ENCODE results near the gene SYNE1. TPM values are rescaled to one million over a fixed set of nuclear protein-coding genes. Genes with fewer than 3 reads are reported as not detected.

Gene SYNE1
- total RNA-seq, 4 donors from 2014 or later, result 78.9 to 352 (median 113) TPM

DNA sequence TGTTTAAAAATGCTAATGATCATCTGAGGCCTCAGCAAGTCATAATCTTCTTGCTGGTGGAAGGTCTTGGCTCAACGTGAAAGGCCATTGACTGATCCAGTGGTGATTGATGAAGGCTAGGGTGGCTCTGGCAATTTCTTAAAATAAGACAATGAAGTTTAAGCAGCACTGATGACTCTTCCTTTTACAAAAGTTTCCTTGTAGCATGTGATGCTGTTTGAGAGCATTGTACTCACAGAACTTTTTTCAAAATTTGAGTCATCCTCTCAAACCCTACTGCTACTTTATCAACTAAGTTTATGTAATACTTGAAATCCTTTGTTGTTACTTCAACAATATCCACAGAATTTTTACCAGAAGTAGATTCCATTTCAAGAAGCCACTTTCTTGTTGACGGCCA, 447.4 kb downstream of the SYNE1 start:
- TF ChIP-seq, protein P1, sequence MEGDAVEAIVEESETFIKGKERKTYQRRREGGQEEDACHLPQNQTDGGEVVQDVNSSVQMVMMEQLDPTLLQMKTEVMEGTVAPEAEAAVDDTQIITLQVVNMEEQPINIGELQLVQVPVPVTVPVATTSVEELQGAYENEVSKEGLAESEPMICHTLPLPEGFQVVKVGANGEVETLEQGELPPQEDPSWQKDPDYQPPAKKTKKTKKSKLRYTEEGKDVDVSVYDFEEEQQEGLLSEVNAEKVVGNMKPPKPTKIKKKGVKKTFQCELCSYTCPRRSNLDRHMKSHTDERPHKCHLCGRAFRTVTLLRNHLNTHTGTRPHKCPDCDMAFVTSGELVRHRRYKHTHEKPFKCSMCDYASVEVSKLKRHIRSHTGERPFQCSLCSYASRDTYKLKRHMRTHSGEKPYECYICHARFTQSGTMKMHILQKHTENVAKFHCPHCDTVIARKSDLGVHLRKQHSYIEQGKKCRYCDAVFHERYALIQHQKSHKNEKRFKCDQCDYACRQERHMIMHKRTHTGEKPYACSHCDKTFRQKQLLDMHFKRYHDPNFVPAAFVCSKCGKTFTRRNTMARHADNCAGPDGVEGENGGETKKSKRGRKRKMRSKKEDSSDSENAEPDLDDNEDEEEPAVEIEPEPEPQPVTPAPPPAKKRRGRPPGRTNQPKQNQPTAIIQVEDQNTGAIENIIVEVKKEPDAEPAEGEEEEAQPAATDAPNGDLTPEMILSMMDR (IDR thresholded peaks at IDR 0.05), result no peak
- no peak for ATAC-seq (ENCODE audit: low FRiP score)
- DNase-seq (ENCODE audit: low spot score), result no peak

DNA sequence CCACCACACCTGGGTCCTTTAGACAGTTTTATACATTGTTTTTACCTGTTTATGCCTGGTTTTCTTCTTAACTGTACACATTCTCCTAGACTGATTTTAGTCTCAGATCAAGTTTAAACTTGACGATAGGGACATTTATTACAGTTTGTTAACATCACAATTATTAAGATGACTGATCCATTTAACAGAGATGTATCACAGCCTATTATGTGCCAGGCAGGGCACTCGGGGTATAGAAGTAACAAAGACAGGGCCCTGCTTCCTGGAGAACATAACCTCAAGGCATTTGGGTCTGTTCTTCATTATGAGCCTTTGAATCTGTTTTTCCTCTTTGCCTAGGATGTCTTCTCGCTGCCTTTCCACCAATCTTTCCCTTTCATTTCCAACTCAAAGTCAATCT, 449.2 kb downstream of the SYNE1 start:
- TF ChIP-seq, protein P1 (IDR thresholded peaks at IDR 0.05), result no peak
- DNase-seq (ENCODE audit: low spot score) (no peak), ATAC-seq (ENCODE audit: low FRiP score) (no peak)

DNA sequence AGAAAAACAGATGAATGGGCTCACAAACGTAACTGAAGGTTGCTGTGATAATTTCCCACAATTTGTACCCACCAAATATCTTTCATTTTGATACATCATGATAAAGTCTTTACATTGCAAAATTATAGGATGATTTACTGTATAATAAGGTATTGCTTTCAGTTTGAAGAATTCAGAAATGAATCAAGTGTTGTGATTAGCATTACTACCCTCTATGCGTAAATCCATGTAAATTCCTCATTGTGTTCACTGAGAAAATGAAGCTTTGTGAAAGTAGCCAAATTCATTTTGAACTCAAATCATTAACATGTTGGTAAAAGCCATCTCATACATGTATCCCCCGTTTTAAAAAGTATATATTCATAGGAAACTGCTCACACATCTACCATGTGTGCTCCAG, 450.3 kb downstream of the SYNE1 start:
- DNase-seq (ENCODE audit: low spot score) (no peak), ATAC-seq (ENCODE audit: low FRiP score) (no peak)
- TF ChIP-seq, protein P1 (IDR thresholded peaks at IDR 0.05), result no peak

DNA sequence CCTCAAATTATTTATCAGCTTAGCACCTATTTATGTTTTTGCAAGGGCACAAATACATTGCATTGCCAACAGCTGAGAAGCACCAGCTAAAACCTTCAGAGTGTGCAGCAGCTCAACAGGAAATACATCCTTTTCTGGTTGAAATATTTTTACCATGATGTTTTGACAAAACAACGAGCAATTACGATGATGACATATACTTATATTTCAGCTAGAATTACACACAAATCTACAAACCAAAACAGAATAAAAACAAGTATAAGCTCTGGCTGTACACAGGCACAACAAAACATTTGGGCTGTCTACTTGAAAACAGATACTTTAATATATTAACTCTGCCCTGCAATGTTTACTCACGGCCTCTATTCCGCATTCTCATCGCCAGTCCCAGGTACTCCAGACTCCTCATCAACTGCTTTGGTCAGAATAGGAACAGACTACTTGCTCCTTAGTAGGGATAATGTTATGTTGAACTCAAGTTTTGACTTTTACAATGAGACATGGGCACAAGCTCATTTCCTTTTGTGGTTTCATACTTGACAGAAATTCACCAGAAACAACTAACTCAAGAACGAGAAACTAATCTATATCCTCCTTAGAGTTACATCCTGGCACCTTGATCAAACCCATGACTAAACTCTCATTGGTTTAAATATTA, 452.1 kb downstream of the SYNE1 start:
- ATAC-seq (ENCODE audit: low FRiP score), result no peak

DNA sequence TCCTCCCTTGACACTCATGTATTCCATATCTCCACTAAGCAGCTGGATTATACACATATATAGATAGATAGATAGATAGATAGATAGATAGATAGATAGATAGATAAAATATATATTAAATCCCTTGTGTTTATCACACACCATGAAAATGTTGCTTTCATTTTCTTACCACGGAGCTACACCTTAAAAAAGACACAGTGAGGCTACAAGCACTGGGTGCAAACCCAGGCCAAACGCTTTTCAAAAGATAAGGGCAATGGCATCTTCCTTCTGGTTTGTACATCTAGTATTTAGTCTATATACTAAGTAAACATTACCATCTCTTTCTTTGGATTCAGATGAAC, 452.6 kb downstream of the SYNE1 start:
- TF ChIP-seq, protein P1 (IDR thresholded peaks at IDR 0.05), result no peak

More for the DNA sequence above, 452.1 kb downstream of the SYNE1 start:
- no peak for DNase-seq (ENCODE audit: low spot score)
- TF ChIP-seq, protein P1 (IDR thresholded peaks at IDR 0.05), result no peak

DNA sequence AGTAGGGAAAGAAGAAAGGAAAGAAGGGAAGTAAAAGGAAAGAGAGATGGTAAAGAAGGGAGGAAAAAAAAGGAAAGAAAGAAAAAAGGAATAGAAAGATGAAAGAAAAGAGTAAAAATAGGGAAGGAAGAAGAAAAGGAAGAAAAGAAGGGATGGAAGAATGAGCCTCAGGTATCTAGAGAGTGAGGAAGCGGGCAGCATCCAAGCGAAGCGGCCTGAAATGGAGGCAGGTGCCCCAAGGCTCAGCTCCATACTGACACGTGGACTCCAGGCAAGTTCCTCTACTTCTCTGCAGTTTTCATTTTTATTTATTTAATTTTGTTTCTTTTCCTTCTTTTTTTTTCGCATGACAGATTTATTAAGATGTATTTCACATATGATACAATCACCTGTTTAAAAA, 456.6 kb downstream of the SYNE1 start:
- ATAC-seq (ENCODE audit: low FRiP score), result no peak
- TF ChIP-seq, protein P1 (IDR thresholded peaks at IDR 0.05), result no peak
- no peak for DNase-seq (ENCODE audit: low spot score)

More for the DNA sequence above, 452.6 kb downstream of the SYNE1 start:
- DNase-seq (ENCODE audit: low spot score), result no peak
- ATAC-seq (ENCODE audit: low FRiP score), result no peak

DNA sequence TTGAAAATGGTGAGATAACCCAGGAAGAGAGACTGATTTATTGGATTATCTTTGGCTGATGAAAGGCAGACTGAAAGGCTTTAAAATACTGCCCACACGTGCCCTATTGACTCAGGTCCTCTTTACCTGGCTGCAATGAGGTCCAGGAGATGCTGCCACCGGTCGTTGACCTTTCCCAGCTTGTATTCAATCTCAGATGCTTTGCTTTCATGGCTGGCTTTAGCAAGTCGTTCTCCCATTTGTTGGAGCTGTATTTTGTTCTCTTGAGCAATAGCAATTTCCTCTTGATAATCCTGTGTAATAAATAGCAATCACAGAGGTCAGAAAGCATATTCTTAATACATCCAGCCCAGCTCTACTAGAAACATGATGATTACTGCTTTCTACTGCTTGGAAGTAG, 460.9 kb downstream of the SYNE1 start:
- ATAC-seq (ENCODE audit: low FRiP score) (no peak), DNase-seq (ENCODE audit: low spot score) (no peak)
- TF ChIP-seq, protein P1 (IDR thresholded peaks at IDR 0.05), result no peak
